IMR-90 (cell line): ENCODE results near the gene ESYT1. TPM values are rescaled to one million over a fixed set of nuclear protein-coding genes. Genes with fewer than 3 reads are reported as not detected.

Experiments
- ATAC-seq: fragments of 200-7000 bp; cut with Tn5 transposase; 2 replicates; pipeline ENCODE4 v1.9.1; 2020; ENCODE audit warnings: low read depth, mild to moderate bottlenecking, moderate library complexity
- BruUV-seq: library from RNA; stranded (reverse); fragments of 400-500 nt; replicated peaks from 2 replicates; lab custom pipeline; 2021; lab: Mats Ljungman, UMichigan
- CTCF ChIA-PET: fragments of 300-600 bp; formaldehyde crosslinking; extraction: SDS; loops from one replicate; lab custom pipeline; 2021; ENCODE audit warnings: antibody characterized with exemption; lab: Yijun Ruan, JAX
- POLR2A ChIA-PET: fragments of 300-600 bp; sonication (Branson Sonifier 250); formaldehyde crosslinking; loops from one replicate; lab custom pipeline; 2022; ENCODE audit warnings: antibody characterized with exemption; ENCODE audit not compliant: unreplicated experiment; lab: Charles Lee
- DNase-seq: peaks from one replicate; pipeline ENCODE4 v3.0.0; 2013
- H2AFZ ChIP-seq: replicated peaks from 2 replicates; pipeline ENCODE3; 2013; ENCODE audit warnings: low read length, mild to moderate bottlenecking; ENCODE audit not compliant: poor library complexity
- H2AK5ac ChIP-seq: 2 replicates; pipeline ENCODE4 v1.6.1; 2013; ENCODE audit warnings: low read depth, low read length, inconsistent platforms
- H2AK9ac ChIP-seq: replicated peaks from 2 replicates; pipeline ENCODE3; 2013; ENCODE audit warnings: mild to moderate bottlenecking, low read depth, low read length, moderate library complexity; ENCODE audit not compliant: poor library complexity
- H2BK120ac ChIP-seq: 2 replicates; pipeline ENCODE4 v1.6.1; 2013; ENCODE audit warnings: low read depth, low read length, inconsistent platforms
- H2BK15ac ChIP-seq: 3 replicates; pipeline ENCODE4 v1.6.1; 2013; ENCODE audit warnings: low read depth, low read length, inconsistent platforms
- H2BK20ac ChIP-seq: 2 replicates; pipeline ENCODE4 v1.6.1; 2013; ENCODE audit warnings: low read depth, mild to moderate bottlenecking, inconsistent platforms, low read length, moderate library complexity
- H2BK5ac ChIP-seq: 2 replicates; pipeline ENCODE4 v1.6.1; 2013; ENCODE audit warnings: mild to moderate bottlenecking, low read depth, low read length, inconsistent platforms; ENCODE audit not compliant: poor library complexity, severe bottlenecking
- H3K14ac ChIP-seq: replicated peaks from 2 replicates; pipeline ENCODE4 v1.6.1; 2013; ENCODE audit warnings: low read depth, low read length, inconsistent platforms
- H3K18ac ChIP-seq: 2 replicates; pipeline ENCODE4 v1.6.1; 2013; ENCODE audit warnings: low read depth, low read length, control low read depth
- H3K23ac ChIP-seq: 2 replicates; pipeline ENCODE4 v1.6.1; 2013; ENCODE audit warnings: low read depth, low read length, inconsistent platforms
- H3K27ac ChIP-seq: 2 replicates; pipeline ENCODE4 v1.5.1; 2013; ENCODE audit warnings: mild to moderate bottlenecking, control low read depth, low read length; ENCODE audit not compliant: insufficient read depth
- H3K27me3 ChIP-seq: 2 replicates; pipeline ENCODE4 v1.6.1; 2013; ENCODE audit warnings: low read length; ENCODE audit not compliant: control insufficient read depth, insufficient read depth
- H3K36me3 ChIP-seq: 2 replicates; pipeline ENCODE4 v1.6.1; 2013; ENCODE audit warnings: low read length, mixed read lengths; ENCODE audit not compliant: control insufficient read depth, insufficient read depth
- H3K4ac ChIP-seq: 2 replicates; pipeline ENCODE4 v1.6.1; 2013; ENCODE audit warnings: low read depth, low read length, inconsistent platforms
- H3K4me1 ChIP-seq: 2 replicates; pipeline ENCODE4 v1.6.1; 2013; ENCODE audit warnings: low read length, mixed read lengths; ENCODE audit not compliant: control insufficient read depth, insufficient read depth
- H3K4me2 ChIP-seq: 2 replicates; pipeline ENCODE4 v1.6.1; 2013; ENCODE audit warnings: low read depth, mild to moderate bottlenecking, control low read depth, low read length, moderate library complexity
- H3K4me3 ChIP-seq: 2 replicates; pipeline ENCODE4 v1.5.1; 2013; ENCODE audit warnings: low read depth, mild to moderate bottlenecking, control low read depth, low read length, moderate library complexity; ENCODE audit not compliant: insufficient read depth
- H3K56ac ChIP-seq: 2 replicates; pipeline ENCODE4 v1.6.1; 2013; ENCODE audit warnings: low read length, inconsistent platforms; ENCODE audit not compliant: insufficient read depth; ENCODE audit errors: extremely low read depth
- H3K79me1 ChIP-seq, 2 experiments: 2 replicates each; pipeline ENCODE4 v1.6.1; 2013; ENCODE audit warnings: low read length in 2 of 2, inconsistent platforms in 1 of 2, low read depth in 1 of 2
- H3K9ac ChIP-seq: 2 replicates; pipeline ENCODE4 v1.6.1; 2013; ENCODE audit warnings: low read depth, low read length, control low read depth
- H3K9me1 ChIP-seq: 2 replicates; pipeline ENCODE4 v1.6.1; 2013; ENCODE audit warnings: low read length, inconsistent platforms; ENCODE audit not compliant: insufficient read depth
- H3K9me3 ChIP-seq: 2 replicates; pipeline ENCODE4 v1.6.1; 2013; ENCODE audit warnings: low read length; ENCODE audit not compliant: control insufficient read depth, insufficient read depth
- H4K20me1 ChIP-seq: 2 replicates; pipeline ENCODE4 v1.6.1; 2013; ENCODE audit warnings: low read length, inconsistent platforms; ENCODE audit not compliant: insufficient read depth
- H4K5ac ChIP-seq: 2 replicates; pipeline ENCODE4 v1.6.1; 2013; ENCODE audit warnings: mild to moderate bottlenecking, low read depth, low read length, control low read depth
- H4K8ac ChIP-seq, 2 experiments: 2 replicates each; pipeline ENCODE4 v1.6.1; 2013; ENCODE audit warnings: low read depth in 2 of 2, low read length in 2 of 2, control low read depth in 1 of 2, inconsistent platforms in 1 of 2
- H4K91ac ChIP-seq: 2 replicates; pipeline ENCODE4 v1.6.1; 2013; ENCODE audit warnings: low read depth, low read length, inconsistent platforms; ENCODE audit not compliant: insufficient read depth
- FOS ChIP-seq: fragments of 150-350 bp; IDR thresholded peaks from 2 replicates; pipeline ENCODE4 v1.6.1; 2016; ENCODE audit warnings: low read depth, low read length
- MAZ ChIP-seq: IDR thresholded peaks from 2 replicates; pipeline ENCODE4 v1.6.1; 2012; ENCODE audit warnings: low read depth, mild to moderate bottlenecking, low read length, improper control_type of control experiment, moderate library complexity, borderline replicate concordance
- MXI1 ChIP-seq: IDR thresholded peaks from 2 replicates; pipeline ENCODE4 v1.6.1; 2012; ENCODE audit warnings: low read depth, mild to moderate bottlenecking, low read length, moderate library complexity, borderline replicate concordance
- NFE2L2 ChIP-seq: fragments of 150-350 bp; IDR thresholded peaks from 2 replicates; pipeline ENCODE4 v1.6.1; 2016; ENCODE audit warnings: low read depth, mild to moderate bottlenecking, low read length
- RCOR1 ChIP-seq: IDR thresholded peaks from 2 replicates; pipeline ENCODE4 v1.6.1; 2012; ENCODE audit warnings: mild to moderate bottlenecking, low read length, improper control_type of control experiment; ENCODE audit not compliant: insufficient replicate concordance
- RFX5 ChIP-seq: IDR thresholded peaks from 2 replicates; pipeline ENCODE4 v1.8.0; 2012; ENCODE audit warnings: low read depth, mild to moderate bottlenecking, low read length, moderate library complexity
- SMC3 ChIP-seq: fragments of 150-350 bp; IDR thresholded peaks from 2 replicates; pipeline ENCODE4 v1.6.1; 2016; ENCODE audit warnings: low read depth, mild to moderate bottlenecking, antibody characterized with exemption, low read length, moderate library complexity
- WGBS, 2 experiments: methylation state at CpG; one replicate each; pipeline versions ENCODE4 v1.1.5 to v1.1.7; 2013; ENCODE audit warnings: missing lambda C conversion rate in 2 of 2; ENCODE audit not compliant: insufficient read length in 1 of 2; ENCODE audit errors: extremely low coverage in 2 of 2; 5-methylcytosine and 5-hydroxymethylcytosine counted together
- dilution Hi-C: fragments of 300-500 bp; cut with HindIII; formaldehyde crosslinking; loops from one replicate; pipeline ENCODE4 v1.14.3; 2018; ENCODE audit warnings: low sequenced_read_pairs; ENCODE audit not compliant: unreplicated experiment
- in situ Hi-C: fragments of 300-500 bp; cut with MboI; formaldehyde crosslinking; loops from 3 replicates; pipeline ENCODE4 v1.14.3; 2019; ENCODE audit warnings: low sequenced_read_pairs, inconsistent platforms, mixed read lengths
- intact Hi-C: fragments of 100-400 bp; cut with micrococcal nuclease; formaldehyde crosslinking; loops from 2 replicates; pipeline ENCODE4 v1.10.0; 2022
- polyA plus RNA-seq, 3 experiments: library from polyadenylated mRNA; depleted of rRNA; stranded (reverse); fragments of >200 nt; gene quantifications; 2 replicates each; pipeline ENCODE4 v1.2.3, GENCODE V29; 2012; ENCODE audit warnings: low replicate concordance in 1 of 3
- total RNA-seq: library from RNA; depleted of rRNA; stranded (reverse); fragments of >200 nt; gene quantifications from 2 replicates; pipeline ENCODE4 v1.2.3, GENCODE V29; 2012
- TF ChIP-seq, protein P1 (sequence below): fragments of 150-350 bp; IDR thresholded peaks from 2 replicates; pipeline ENCODE4 v1.6.1; 2016; ENCODE audit warnings: low read depth, mild to moderate bottlenecking, low read length, moderate library complexity, borderline replicate concordance

Gene ESYT1
- total and polyA plus RNA-seq, 2 of the 4 experiments (the other 2 are of a cell fraction), result 150 to 153 TPM

DNA sequence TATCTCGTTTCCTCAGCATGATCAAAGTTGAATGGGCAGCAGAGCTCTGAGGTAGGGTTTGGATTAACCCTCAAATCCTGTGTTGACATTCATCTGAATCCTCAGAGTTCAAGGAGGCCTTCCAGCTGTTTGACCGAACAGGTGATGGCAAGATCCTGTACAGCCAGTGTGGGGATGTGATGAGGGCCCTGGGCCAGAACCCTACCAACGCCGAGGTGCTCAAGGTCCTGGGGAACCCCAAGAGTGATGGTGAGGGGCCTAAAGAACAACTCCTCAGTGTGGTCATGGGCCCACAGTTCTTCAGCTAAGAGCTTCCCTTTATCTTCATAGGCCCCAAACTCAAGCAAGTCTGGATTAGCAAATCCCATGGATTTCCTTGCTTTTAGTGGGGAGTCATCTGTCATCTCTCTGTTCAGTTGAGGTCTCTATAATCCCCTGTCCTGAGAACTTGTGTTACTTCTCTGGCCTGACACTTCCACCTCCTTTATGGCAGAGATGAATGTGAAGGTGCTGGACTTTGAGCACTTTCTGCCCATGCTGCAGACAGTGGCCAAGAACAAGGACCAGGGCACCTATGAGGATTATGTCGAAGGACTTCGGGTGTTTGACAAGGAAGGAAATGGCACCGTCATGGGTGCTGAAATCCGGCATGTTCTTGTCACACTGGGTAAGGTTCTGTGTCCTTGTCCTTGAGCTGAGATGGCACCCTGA lies 31.6 kb downstream of the ESYT1 start:
- H3K9me3 ChIP-seq, result no peaks in the 10 kb centered on the region
- WGBS, 2 experiments, result 7% methylated on average over 2 of the region's 8 CpGs; no CpG with 5 or more reads in 1 of the 2 experiments
- H4K8ac ChIP-seq, result peak overlapping the region; percentile 79 to 94
- peak overlapping the region; percentile 100 for H3K9ac ChIP-seq
- peaks cover 3% of the 10 kb centered on the region; the same call in 1 of the 2 replicates for H3K9me1 ChIP-seq
- peaks cover 15% of the 10 kb centered on the region for H3K4me1 ChIP-seq
- peak overlapping the region; percentile 98 for H3K4me2 ChIP-seq
- no peak for DNase-seq
- CTCF ChIA-PET, result no interaction called here
- H2BK5ac ChIP-seq, result peak overlapping the region; percentile 91
- in situ Hi-C loops (no loop called here), dilution Hi-C loops (no loop called here), intact Hi-C loops (loop anchor here (2.0 kb wide), 3 partner anchors 33 to 61 kb away; partner anchors contain the start of genes RNF41 and ZC3H10)
- H3K23ac ChIP-seq, result peak overlapping the region; percentile 99
- peak overlapping the region; percentile 61 for H2AFZ ChIP-seq
- H3K14ac ChIP-seq, result peak overlapping the region; percentile 98
- POLR2A ChIA-PET, result interaction anchor here (1.6 kb wide), 1 partner anchor 31 kb away, joined by 8 read pairs; the partner anchor contains the start of gene ESYT1
- H3K56ac ChIP-seq, result peak overlapping the region; percentile 99
- H3K36me3 ChIP-seq, result peaks cover 58% of the 10 kb centered on the region
- no peak for ATAC-seq
- H3K27ac ChIP-seq, result peak overlapping the region; percentile 90
- H4K5ac ChIP-seq, result peak overlapping the region; percentile 10
- peak overlapping the region; percentile 97 for H3K4ac ChIP-seq
- no peak for TF ChIP-seq SMC3
- TF ChIP-seq RCOR1, result no peak
- TF ChIP-seq, protein P1, sequence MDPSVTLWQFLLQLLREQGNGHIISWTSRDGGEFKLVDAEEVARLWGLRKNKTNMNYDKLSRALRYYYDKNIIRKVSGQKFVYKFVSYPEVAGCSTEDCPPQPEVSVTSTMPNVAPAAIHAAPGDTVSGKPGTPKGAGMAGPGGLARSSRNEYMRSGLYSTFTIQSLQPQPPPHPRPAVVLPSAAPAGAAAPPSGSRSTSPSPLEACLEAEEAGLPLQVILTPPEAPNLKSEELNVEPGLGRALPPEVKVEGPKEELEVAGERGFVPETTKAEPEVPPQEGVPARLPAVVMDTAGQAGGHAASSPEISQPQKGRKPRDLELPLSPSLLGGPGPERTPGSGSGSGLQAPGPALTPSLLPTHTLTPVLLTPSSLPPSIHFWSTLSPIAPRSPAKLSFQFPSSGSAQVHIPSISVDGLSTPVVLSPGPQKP, result no peak
- no peak for TF ChIP-seq RFX5
- TF ChIP-seq FOS, result no peak
- TF ChIP-seq MAZ, result no peak
- TF ChIP-seq MXI1, result no peak
- no peak for TF ChIP-seq NFE2L2
- no peak overlapping the region for H2BK20ac ChIP-seq
- peak overlapping the region; percentile 14; the same call in 1 of the 3 replicates for H2BK15ac ChIP-seq
- TSS peak; percentile 77 for BruUV-seq
- H3K18ac ChIP-seq, result peak overlapping the region; percentile 8; the same call in 1 of the 2 replicates
- peak overlapping the region; percentile 95 for H2AK5ac ChIP-seq
- peak overlapping the region; percentile 2; the same call in 1 of the 2 replicates for H2BK120ac ChIP-seq
- peaks cover 64% of the 10 kb centered on the region for H4K20me1 ChIP-seq
- H3K4me3 ChIP-seq, result peak overlapping the region; percentile 73
- H3K79me1 ChIP-seq, result peaks cover 14 to 59% of the 10 kb centered on the region in 2 experiments
- peak overlapping the region; percentile 95 for H4K91ac ChIP-seq
- H3K27me3 ChIP-seq, result no peaks in the 10 kb centered on the region
- H2AK9ac ChIP-seq, result peak overlapping the region; percentile 99
